Prostate gland (tissue), 2 donors: ENCODE measurements around the gene MAPK6.

Source experiments
- CTCF ChIP-seq, 4 experiments: fragments of 200-600 bp in 2 of 4; fragments of 450-650 bp in 2 of 4; sonication (generic) in 2 of 4; IDR thresholded peaks; 1 replicate in 3 of 4; 2 replicates in 1 of 4; pipeline ENCODE4 v1.5.1; 2016 to 2019; ENCODE audit warnings: antibody characterized with exemption in 4 of 4, mild to moderate bottlenecking in 2 of 4, moderate library complexity in 2 of 4
- POLR2A ChIP-seq: fragments of 450-650 bp; IDR thresholded peaks from one replicate; pipeline ENCODE4 v1.6.1; 2016; ENCODE audit warnings: antibody characterized with exemption, mild to moderate bottlenecking
- POLR2AphosphoS5 ChIP-seq: sonication (generic); formaldehyde crosslinking; IDR thresholded peaks from one replicate; pipeline ENCODE4 v1.6.1; 2017; ENCODE audit warnings: antibody characterized with exemption

DNA sequence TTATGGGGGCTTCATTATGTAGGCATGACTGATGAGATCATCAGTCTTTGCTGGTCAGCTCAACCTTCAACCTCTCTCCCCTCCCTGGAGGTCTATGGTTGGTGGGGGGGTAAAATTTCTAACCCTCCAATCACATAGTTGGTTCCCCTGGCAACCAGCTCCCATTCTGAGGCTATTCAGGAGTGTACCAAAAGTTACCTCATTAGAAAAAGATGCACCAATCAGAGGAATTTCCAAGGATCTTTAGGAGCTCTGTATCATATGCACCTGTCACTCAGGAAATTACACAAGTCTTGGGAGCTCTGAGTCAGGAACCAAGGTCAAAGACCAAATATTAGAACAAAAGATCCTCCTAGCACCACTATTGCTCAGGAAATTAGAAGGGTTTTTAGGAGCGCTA is 26.1 kb upstream of the MAPK6 start:
- no peak for TF ChIP-seq POLR2AphosphoS5
- TF ChIP-seq CTCF (IDR thresholded peaks at IDR 0.05), result no peak
- no peak for TF ChIP-seq POLR2A
